GM21529 (cell line): ENCODE measurements around the gene TYK2.
A peak's percentile ranks its signal among the peaks of the same experiment; 100 is the strongest.
"Not testable (repeated sequence)": the region's sequence is repeated elsewhere in the genome, so short reads cannot be mapped to it uniquely, and the experiment has no call there.

Experiments
- ATAC-seq: cut with Tn5 transposase; IDR thresholded peaks from one replicate; pipeline ENCODE4 v1.9.1; 2021; ENCODE audit not compliant: unreplicated experiment

Gene TYK2

DNA sequence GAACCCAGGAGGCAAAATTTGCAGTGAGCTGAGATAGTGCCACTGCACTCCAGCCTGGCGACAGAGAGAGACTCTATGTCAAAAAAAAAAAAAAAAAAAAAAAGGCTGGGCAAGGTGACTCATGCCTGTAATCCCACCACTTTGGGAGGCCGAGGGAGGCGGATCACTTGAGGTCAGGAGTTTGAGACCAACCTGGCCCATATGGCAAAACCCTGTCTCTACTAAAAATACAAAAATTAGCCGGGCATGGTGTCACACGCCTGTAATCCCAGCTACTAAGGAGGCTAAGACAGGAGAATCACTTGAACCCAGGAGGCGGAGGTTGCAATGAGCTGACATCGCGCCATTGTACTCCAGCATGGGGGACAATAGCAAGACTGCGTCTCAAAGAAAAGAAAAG, 43.6 kb downstream of the TYK2 start:
- not testable (repeated sequence) for ATAC-seq

DNA sequence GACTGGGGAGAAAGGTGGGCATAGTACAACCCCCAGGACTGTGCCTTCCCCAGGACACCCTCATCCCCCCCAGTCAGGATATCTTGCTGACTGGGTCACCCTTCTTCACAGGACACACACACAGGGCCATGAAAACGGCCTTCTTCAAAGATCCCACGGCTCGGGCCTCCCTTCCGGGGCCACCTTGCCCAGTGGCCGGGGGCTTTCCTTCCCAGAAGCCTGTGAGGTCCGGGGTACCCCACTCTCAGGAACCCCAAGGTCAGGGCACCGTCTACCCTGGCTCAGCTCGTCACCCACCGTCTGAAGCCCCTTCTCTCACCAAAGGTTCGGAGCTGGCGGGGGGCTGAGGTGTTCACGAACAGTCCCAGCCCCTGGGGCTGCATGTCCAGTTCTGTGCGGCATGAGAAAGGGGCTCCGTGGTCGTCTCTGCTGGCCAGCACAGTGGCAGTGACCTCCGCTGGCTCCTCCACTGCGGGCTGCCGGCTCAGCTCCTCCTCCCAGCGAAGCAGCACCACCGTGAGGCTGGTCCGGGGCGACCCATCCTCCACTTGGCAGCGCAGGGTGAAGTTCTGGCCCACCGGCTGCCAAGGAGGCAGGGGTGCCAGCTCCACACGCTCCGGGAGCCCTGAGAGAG, 44.9 kb downstream of the TYK2 start:
- no peak for ATAC-seq

DNA sequence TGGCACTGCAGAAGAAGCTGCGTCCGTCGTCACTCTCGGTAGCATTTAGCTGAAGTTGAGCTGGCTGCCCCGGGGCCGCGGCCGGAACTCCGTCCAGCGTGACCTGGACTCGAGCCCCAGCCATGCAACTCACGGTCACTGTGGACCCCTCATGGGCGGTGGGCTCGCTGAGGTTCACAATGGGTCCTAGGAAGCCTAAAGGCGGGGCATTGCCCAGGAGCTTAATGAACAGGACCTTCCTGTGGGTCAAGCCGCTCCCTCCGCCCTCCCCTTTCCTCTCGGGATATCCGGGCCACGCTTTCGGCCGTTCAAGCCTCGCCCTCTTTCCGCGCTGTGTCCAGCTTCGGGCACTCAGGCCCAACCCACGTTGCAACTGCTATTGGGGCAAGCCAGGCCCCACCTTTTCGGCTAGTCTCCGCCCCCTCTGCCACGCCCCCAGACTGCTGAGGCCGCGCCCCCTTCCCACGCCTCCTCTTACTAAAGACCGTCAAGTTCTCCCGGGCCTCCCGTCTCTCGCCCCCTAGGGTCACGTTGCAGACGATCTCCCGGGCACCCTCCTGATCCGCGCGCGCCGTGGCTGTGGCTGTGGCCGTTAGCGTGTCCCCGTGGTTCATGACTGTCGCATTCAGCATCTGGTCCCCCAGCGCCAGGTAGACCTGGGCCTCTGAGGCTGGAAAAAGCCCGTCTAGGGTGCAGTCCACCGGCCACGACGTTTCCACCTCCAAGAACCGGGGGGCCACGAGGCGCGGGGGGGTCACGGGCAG, 45.6 kb downstream of the TYK2 start:
- ATAC-seq, result no peak

DNA sequence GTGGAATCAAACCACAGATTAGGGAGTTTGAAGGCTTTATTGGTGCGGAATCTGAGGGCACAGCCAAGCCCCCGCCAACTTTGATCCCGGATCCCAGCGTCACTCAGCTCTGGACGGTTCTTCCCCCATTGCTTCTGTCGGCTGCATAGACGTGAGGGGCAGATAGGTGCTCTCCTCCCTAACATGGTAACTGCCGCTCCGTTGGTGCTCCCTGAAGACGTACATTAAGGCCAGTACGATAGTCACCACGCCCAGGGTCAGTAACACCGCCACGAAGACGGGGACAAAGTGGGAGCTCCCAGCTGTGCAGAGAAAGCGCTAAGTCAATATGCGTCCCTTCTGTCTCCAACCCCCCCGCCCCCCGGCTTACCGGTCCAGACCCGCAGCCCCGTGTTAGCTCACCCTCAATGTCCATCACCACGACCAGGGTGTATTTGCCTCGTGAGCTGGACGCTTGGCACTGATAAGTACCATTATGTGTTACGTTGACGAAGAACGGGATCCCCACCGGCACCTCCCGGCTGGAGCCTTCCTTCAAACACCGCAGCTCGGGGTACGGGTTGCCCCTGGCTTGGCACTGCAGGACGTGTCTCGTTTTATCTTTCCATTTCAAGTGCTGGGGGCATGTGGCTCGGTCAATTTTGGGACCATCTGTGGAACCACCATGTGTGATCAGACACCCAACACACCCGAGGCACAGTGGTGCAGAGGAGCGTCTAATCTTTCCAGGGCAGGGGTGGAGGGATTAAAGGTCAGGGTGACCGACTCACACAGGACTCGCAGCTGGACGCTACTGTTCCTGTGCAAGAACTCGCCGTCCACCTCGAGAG, 46.4 kb downstream of the TYK2 start:
- peak; percentile 5 for ATAC-seq

DNA sequence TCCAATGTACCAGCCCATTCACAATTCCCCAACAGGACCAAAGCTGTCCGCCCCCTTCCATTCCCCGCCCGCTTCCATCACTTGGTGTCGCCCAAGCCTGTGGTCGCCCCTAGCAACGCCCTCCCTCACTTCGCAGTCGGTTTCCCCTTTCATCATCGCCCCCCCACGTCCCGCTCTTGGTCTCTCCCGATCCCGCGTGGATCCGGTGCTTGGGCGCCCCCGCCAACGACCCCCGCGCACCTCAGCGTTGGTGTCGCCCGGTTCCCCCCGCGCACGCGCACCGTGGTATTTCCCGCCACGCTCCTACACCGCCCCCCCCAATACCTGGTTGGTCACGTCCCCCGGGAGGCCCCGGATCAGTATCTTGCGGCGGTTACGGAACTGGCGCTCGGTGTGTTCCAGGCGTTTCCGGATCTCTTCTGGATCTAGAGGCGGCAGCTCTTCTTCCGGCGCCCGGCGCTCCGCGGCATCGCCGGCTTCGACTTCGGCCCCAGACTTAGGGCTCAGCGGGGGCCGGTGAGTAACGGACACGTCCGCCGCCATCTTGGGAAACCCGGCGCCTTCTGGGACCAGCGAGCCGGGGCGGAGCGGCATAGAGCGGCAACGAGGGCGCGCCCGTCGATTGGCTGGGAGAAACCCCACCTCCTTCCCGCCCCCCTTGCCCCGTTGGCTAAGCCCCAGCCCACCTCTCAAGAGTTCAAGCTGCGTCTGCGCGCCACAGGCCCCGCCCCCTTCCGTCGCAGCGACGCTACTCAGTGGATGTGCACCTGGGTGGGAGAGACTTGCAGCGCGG, 47.2 kb downstream of the TYK2 start, which contains the start of gene RAVER1:
RAVER1 (minus strand) TSS at position 565 of the 793 bp plus-strand sequence; CDS start at position 543, 22 bp downstream.
- peak; percentile 84 for ATAC-seq

DNA sequence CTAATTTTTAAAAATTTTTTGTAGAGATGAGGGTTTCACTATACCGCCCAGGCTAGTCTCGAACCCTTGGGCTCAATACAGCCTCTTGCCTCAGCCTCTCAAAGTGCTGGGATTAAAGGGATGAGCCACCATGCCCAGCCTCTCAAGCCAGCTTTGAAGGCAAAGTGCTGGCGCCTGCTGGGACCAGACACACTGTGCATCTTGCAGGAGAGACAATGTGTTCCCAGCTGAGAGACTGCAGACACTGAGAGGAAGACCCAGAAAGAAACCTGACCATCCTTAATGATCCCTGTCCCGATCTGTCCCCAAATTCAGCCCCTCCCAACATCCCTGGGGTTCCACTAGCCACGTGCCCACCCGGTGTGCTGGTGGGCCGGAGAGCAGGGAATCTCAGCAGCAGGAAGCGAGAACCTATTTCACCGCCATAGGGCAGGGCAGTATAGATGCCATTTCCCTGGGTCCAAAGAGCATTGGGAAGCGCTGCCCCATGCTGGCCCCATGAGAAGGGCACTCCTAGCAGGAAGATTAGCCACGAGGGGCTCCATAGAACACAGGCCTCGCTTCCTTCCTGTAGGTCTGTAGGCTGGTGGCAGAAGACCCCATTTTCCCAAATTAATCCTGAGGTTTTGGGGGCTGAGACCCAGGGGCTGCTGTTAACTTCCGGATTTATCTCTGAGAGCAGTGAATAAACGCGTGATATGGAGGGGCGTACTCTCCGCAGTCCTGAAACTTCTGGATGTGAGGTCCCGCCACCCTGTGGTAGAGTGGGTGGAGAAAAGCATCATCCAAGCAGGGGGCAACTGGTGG, 48.0 kb downstream of the TYK2 start:
- no peak for ATAC-seq

DNA sequence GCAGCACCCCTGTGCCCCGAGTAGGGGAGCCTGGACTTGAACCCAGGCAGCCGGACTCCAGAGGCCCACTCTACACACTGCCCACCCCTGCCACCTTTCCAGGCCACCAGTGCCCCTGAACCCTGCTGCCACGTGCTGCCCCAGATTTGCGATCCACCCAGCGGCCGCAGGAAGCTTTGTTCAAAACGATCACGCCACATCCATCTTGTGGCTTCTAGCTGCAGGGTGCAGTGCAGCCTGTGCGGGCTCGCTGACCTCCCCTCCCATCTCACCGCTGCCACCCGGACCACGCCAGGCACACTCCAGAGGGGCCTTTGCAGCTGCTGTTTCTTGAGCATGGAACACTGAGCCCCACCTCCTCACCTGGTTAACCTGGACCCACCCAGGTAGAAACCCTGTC, 50.8 kb downstream of the TYK2 start:
- ATAC-seq, result no peak

DNA sequence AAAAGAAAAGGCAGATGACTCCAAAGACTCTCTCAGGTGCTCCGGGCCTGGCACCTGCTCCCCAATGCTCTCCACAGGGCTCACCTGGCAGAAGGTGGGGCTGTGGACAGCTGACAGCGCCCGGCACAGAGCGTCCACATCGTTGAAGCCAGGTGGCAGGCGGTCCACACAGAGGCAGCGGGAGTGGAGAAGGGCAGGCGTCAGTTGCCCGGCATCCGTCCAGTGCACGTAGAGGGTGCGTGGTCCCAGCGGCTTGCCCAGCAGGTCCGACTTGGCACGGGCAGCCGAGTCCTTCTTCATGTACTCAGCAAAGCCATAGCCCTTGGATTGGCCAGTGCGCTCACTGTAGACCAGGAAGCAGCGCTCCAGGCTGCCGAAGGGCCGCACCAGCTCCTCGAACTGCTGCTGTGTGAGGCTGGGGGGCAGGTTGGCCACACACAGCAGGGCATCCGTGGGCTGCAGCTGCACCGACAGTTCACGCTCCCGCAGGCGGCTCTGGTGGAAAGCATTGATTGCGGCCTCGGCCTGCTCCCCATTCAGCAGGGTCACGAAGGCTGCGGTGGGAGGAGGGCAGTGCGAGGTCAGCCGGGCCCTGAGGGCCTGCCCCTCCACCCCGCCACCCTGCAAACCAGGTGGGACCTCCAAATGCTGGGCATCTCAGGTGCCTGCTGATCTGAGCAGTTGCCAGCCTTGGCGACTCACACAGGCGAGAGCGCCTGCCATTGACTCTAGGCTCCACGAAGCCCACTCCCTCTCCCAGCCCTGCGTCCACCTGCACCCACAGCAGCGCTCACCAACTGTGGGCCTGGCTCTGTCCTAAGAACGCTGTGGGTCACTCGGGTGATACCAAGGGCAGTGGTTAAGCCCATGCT, 51.6 kb downstream of the TYK2 start:
- no peak for ATAC-seq

DNA sequence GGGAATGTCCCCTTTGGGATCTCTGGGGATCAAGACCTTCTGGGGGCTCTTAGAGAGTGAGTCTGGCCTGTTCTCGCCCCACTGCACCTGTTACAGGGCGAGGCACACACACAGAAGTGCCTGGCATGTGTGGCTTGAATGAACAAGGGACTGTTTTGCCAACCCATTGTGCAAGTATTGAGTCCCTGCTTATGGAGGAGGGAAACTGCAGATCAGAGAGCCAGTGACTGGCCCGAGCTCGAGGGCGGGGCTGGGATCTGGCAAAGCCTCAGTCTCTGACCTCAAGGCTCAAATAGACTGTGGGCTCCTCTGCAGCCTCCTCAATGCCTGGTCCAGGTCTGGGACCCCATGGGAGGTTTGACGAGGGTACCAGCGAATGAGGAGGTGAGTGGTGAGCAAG, 52.6 kb downstream of the TYK2 start:
- no peak for ATAC-seq

DNA sequence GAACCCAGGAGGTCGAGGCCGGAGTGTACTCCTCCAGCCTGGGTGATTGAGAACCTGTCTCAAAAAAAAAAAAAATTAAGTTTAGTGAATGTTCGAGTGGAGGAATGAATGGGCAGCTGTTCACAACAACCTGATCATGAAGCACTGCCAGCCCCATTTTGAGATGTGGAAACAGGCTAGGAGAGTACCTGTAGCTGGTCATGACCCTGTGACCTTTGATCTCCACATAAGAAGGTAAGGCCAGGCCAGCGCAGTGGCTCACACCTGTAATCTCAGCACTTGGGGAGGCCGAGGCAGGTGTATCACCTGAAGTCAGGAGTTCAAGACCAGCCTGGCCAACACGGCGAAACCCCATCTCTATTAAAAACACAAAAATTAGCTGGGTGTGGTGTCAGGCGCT, 54.6 kb downstream of the TYK2 start:
- ATAC-seq, result no peak

DNA sequence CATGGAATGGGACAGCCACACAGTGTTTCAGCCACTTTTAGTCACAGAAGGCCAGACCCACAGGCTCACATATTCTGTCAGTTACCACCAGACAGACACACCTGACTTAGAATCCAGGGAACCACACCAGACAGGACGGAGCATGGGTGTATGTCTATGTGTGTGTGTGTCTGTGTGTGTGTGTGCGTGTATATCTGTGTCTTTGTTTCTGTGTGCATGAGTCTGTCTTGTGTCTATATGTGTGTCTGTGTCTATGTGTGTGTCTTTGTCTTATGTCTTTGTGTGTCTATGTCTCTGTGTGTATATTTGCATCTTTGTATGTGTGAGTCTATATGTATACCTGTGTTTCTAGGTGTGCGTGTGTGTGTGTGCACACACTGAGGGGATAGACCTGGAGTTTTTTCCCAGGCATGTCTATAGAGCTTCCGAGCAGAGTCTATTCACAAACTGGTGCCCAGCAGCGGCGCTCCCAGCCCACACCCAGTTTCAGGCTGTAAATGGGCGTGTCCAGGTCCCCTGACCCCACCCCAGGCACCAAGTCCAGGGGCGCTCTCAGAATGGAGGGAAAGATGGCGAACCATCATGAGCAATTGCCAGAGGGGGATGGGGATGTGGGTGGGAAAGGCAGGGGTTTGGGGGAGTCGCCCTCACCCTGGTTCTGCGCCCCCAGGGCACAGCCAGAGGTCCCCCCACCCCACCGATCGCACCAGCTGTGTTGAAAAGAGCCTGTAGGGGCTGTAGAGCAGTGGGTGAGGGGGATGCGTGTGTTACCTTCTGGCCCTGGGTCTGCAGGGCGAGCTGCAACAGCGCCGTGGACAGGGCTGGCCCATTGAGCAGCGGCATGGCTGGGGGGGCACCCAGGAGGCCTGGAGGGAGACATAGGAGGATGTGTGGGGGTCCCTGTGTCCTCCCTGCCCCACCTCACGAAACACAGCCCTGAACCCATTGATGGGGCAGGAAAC, 58.2 kb downstream of the TYK2 start:
- ATAC-seq, result no peak

DNA sequence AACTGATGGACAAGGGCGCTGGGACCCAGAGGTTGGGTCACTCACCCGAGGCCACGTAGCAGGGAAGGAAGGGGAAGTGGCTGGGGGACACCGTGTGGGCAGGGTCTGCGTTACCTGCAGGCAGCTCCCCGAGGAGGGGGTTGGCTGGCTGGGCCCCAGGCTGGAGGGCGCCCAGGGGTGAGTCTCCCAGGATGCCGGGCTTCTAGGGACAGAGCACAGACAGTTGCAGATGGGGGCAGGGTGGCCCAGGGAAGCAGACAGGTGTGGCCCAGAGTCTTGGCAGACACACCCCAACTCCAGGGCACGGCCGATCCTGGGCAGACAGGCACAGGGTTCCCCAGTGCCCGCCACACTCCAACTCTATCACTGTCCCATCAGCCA, 59.0 kb downstream of the TYK2 start:
- ATAC-seq, result no peak

DNA sequence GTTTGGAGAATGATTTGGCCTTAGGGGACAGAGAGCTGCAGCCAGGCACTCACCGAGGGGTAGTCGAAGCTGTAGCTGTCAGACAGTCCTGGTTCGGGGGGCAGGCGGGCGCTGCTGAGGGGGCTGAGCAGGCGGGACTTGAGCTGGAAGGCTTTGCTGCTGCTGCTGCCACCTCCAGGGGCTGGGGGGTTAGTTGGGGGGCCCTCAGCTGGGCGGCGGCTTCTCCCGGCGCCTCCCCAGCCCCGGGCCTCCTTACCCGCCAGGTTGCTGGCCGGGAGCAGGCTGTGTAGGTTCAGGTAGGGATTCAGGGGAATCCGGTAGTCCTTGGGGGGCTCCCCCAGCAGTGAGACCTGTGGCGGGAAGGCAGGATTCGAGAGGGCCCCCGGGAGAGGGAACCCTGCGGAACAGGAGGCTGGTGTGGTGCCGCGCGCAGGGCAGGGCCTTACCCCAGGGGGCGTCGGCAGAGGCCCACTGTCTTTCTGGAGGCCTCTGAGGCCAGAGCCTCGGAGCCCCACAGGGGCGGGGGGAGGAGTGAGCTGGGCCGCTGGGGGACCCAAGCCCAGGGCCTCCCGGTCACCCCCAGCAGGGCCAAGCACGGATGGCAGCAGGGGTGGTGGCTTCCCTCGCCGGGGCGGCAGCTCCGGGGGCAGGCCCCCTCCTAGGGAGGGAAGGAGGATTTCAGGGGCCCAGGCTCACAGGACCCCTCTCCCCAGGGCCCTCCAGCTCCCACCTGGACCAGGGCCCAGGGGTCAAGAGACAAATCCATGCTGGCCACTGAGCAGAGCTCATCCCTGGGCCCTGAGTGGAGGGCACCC, 59.6 kb downstream of the TYK2 start:
- no peak for ATAC-seq

DNA sequence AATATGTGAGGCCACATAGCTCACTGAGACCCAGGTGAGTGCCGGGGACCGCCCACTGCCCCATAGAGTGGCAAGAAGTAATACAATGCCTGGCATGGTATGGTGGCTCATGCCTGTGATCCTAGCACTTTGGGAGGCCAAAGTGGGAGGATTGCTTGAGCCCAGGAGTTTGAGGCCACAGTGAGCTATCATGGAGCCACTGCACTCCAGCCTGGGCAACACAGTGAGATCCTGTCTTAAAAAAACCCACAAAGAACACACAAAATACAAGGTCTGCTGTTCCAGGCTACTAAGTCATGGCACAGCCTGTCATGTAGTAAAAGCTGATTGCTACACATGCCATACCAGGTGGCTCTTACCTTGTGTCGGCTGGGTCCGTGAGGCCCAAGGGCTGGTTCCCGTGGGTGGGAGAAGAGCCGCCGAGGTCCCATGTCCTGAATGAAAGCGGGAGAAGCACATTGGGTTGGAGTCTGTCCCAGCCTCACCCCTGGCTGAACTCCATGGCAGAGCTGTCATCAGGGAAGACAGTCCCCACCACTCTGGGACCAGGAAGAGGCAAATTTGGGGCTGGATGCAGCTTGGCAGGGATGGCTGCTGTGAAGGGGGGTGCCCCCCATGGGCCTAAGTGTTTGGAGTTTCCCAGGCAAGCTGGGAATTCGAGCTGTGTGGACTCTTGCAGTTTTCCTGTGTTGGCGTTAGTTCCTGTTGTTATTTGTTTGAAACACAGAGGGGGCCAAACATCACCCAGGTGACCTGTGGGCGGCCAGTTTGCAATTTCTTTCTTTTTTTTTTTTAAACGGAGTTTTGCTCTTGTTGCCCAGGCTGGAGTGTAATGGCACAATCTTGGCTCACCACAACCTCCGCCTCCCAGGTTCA, 61.3 kb downstream of the TYK2 start:
- ATAC-seq, result no peak

DNA sequence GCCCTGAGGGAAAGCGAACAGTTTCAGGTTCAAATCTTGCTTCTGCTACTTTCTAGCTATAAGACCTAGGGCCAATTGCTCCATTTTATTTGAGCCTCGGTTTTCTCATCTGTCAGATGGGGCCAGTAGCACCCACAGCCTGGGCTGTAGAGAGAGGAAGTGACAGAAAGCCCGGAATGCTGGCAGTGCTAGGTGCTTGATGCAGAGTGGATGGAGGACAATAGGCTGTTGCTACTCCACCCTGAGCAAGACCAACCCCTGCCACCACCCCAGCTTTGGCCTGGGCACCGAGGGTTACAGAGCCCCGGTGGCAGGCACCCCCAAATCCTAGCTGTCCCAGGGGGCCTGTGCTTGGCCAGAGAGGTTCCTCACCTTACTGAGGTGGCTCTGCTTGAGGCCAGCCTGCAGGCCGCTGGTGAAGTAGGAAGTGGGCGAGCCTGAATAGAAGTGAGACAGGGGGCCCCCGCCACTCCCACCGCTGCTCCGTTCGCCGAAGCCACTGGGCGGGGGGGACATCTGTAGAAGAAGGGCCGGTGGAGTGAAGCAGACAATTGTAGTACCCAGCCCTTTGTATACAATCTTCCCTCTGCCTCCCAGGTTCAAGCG, 62.4 kb downstream of the TYK2 start:
- ATAC-seq, result no peak
